ENCODE results near the gene MRPL37. TPM values are rescaled to one million over a fixed set of nuclear protein-coding genes. Genes with fewer than 3 reads are reported as not detected.

The MRPL37 gene
- total RNA-seq, 2 donors from 2014 or later, result 63.1 to 75.9 TPM

DNA sequence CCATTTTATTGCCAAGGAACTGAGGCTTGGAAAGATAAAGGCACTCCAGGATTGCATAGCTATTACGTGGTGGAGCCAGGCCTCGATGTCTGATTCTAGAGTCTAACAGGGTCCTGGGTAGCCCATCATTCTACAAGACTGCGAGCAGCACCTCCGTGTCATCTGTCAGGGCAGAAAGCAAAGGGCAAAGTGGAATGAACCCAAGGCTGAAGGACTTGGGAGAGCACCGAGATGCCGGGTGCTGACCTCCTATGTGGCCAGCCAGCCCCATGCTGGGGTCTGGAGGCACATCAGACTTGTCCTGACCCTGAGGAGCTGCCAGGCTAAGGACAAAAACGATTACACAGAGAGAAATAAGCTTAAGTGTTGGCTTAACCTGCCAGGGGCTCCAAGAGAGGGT, 62.3 kb downstream of the MRPL37 start:
- TF ChIP-seq, protein P1, sequence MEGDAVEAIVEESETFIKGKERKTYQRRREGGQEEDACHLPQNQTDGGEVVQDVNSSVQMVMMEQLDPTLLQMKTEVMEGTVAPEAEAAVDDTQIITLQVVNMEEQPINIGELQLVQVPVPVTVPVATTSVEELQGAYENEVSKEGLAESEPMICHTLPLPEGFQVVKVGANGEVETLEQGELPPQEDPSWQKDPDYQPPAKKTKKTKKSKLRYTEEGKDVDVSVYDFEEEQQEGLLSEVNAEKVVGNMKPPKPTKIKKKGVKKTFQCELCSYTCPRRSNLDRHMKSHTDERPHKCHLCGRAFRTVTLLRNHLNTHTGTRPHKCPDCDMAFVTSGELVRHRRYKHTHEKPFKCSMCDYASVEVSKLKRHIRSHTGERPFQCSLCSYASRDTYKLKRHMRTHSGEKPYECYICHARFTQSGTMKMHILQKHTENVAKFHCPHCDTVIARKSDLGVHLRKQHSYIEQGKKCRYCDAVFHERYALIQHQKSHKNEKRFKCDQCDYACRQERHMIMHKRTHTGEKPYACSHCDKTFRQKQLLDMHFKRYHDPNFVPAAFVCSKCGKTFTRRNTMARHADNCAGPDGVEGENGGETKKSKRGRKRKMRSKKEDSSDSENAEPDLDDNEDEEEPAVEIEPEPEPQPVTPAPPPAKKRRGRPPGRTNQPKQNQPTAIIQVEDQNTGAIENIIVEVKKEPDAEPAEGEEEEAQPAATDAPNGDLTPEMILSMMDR (IDR thresholded peaks at IDR 0.05), result no peak
- no peak for DNase-seq (ENCODE audit: low spot score)
- peaks cover 0 to 5% of the 10 kb centered on the region in 2 donors for H3K4me1 ChIP-seq

GRCh38 chr1:54263601-54264226, 63.7 kb downstream of the MRPL37 start:
- Histone ChIP-seq H3K36me3 (no peaks in the 10 kb centered on the region), H3K4me1 (peaks cover 0 to 11% of the 10 kb centered on the region in 2 donors), H3K9me3 (no peaks in the 10 kb centered on the region), H3K27me3 (no peaks in the 10 kb centered on the region), H3K4me3 (no peak overlapping the region), H3K27ac (no peak overlapping the region)
- TF ChIP-seq, protein P1 (IDR thresholded peaks at IDR 0.05), result no peak
- no peak for DNase-seq (ENCODE audit: low spot score)

More for the DNA sequence above, 62.3 kb downstream of the MRPL37 start:
- no peak overlapping the region for H3K4me3 ChIP-seq
- no peaks in the 10 kb centered on the region for H3K9me3 ChIP-seq
- H3K36me3 ChIP-seq, result no peaks in the 10 kb centered on the region
- H3K27me3 ChIP-seq, result no peaks in the 10 kb centered on the region
- H3K27ac ChIP-seq, result no peak overlapping the region

GRCh38 chr1:54265126-54265525, 65.2 kb downstream of the MRPL37 start:
- H3K4me1 ChIP-seq, result peaks cover 0 to 19% of the 10 kb centered on the region in 2 donors
- H3K27ac ChIP-seq, result no peak overlapping the region
- no peaks in the 10 kb centered on the region for H3K9me3 ChIP-seq
- H3K27me3 ChIP-seq, result no peaks in the 10 kb centered on the region
- H3K36me3 ChIP-seq, result no peaks in the 10 kb centered on the region
- no peak overlapping the region for H3K4me3 ChIP-seq
- TF ChIP-seq, protein P1 (IDR thresholded peaks at IDR 0.05), result no peak
- no peak for DNase-seq (ENCODE audit: low spot score)

GRCh38 chr1:54265659-54266058, 65.7 kb downstream of the MRPL37 start:
- H3K27ac ChIP-seq, result no peak overlapping the region
- no peaks in the 10 kb centered on the region for H3K9me3 ChIP-seq
- H3K4me3 ChIP-seq, result no peak overlapping the region
- no peak for DNase-seq (ENCODE audit: low spot score)
- TF ChIP-seq, protein P1 (IDR thresholded peaks at IDR 0.05), result no peak
- H3K27me3 ChIP-seq, result no peaks in the 10 kb centered on the region
- no peaks in the 10 kb centered on the region for H3K36me3 ChIP-seq
- peaks cover 0 to 19% of the 10 kb centered on the region in 2 donors for H3K4me1 ChIP-seq

DNA sequence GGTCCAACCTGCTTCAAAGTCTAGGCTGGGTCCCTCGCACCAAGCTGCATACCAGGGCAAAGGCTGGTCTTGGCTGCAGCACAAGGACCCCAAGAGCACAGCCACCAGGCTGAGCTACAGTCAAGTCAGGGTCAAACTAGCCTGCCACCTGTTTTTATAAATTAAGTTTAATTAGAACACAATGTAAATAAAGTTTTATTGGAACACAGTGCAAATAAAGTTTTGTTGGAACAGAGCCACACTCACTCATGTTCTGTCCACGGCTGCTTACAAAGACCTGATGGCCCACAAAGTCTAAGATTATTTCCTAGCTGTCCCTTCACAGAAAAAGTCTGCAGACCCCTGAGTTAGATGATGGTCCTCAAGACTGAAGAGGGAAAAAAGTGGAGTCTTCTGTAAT, 66.2 kb downstream of the MRPL37 start:
- Histone ChIP-seq H3K27ac (no peak overlapping the region), H3K9me3 (no peaks in the 10 kb centered on the region), H3K4me3 (no peak overlapping the region), H3K27me3 (no peaks in the 10 kb centered on the region), H3K4me1 (peaks cover 0 to 19% of the 10 kb centered on the region in 2 donors), H3K36me3 (no peaks in the 10 kb centered on the region)
- TF ChIP-seq, protein P1 (IDR thresholded peaks at IDR 0.05), result no peak
- DNase-seq (ENCODE audit: low spot score), result no peak

DNA sequence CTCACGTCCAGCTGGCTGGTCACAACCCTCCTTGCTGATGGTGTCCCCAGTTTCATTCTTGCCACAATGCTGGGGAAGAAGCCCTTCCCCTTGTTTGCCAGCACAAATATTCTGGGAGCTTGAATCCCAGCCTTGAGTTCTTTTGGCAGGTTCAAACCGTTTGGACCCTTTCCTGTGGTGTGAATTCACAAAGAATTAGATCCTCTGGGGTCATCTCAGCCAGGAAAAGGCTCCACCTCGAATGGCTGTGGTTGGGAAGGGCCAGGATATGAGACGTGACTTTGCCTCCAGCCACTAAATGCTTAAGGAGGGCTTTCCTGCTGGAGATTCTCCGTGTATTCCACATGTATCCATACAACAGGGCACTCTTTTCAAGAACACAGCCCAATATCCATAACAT, 66.9 kb downstream of the MRPL37 start:
- Histone ChIP-seq H3K27me3 (no peaks in the 10 kb centered on the region), H3K27ac (no peak overlapping the region), H3K4me1 (peaks cover 0 to 20% of the 10 kb centered on the region in 2 donors), H3K4me3 (no peak overlapping the region), H3K36me3 (no peaks in the 10 kb centered on the region), H3K9me3 (no peaks in the 10 kb centered on the region)
- TF ChIP-seq, protein P1 (IDR thresholded peaks at IDR 0.05), result no peak
- no peak for DNase-seq (ENCODE audit: low spot score)

Measured in right atrium auricular region (tissue), 2 donors.